Measurements from ENCODE around the gene HTRA3. TPM values are rescaled to one million over a fixed set of nuclear protein-coding genes. Genes with fewer than 3 reads are reported as not detected.

Gene HTRA3
- total RNA-seq, 2 experiments from 2014 or later, result not detected

- ChIA-PET POLR2A (no interaction called here), CTCF (no interaction called here)
- intact Hi-C loops (cut with DNase I, micrococcal nuclease), result no loop called here
- Mint-ChIP-seq H3K4me1 (ENCODE audit: low read depth) (no peaks in the 10 kb centered on the region), H3K27ac (no peak overlapping the region), H3K9me3 (no peaks in the 10 kb centered on the region), H3K27me3 (no peaks in the 10 kb centered on the region), H3K4me3 (no peak overlapping the region), H3K36me3 (ENCODE audit: low read depth) (no peaks in the 10 kb centered on the region)
- Histone ChIP-seq H3K36me3 (ENCODE audit: insufficient read depth, low read length) (no peaks in the 10 kb centered on the region), H3K27ac (ENCODE audit: low read depth in 1 of 2, low read length in 2 of 2) (no peak overlapping the region), H3K4me3 (ENCODE audit: low read length) (no peak overlapping the region), H3K4me1 (ENCODE audit: insufficient read depth, low read length) (no peaks in the 10 kb centered on the region), H3K9me3 (ENCODE audit: control insufficient read depth in 1 of 2, insufficient read depth in 1 of 2, low read length in 2 of 2) (no peaks in the 10 kb centered on the region), H3K27me3 (ENCODE audit: control insufficient read depth in 1 of 2, insufficient read depth in 2 of 2, low read length in 2 of 2) (no peaks in the 10 kb centered on the region)
- DNase-seq (no peak), ATAC-seq (ENCODE audit: poor library complexity) (no peak)
- TF ChIP-seq CTCF (IDR thresholded peaks at IDR 0.05), result no peak
Measured at GRCh38 chr4:8257854-8258253, 11.7 kb upstream of the HTRA3 start.

- no peak for ATAC-seq (ENCODE audit: poor library complexity)
- ChIA-PET CTCF (no interaction called here), POLR2A (no interaction called here)
- H3K36me3 ChIP-seq (ENCODE audit: insufficient read depth, low read length), result no peaks in the 10 kb centered on the region
- no peaks in the 10 kb centered on the region for H3K9me3 ChIP-seq (ENCODE audit: control insufficient read depth in 1 of 2, insufficient read depth in 1 of 2, low read length in 2 of 2)
- no peaks in the 10 kb centered on the region for H3K4me1 ChIP-seq (ENCODE audit: insufficient read depth, low read length)
- H3K4me1 Mint-ChIP-seq (ENCODE audit: low read depth), result no peaks in the 10 kb centered on the region
- H3K36me3 Mint-ChIP-seq (ENCODE audit: low read depth), result no peaks in the 10 kb centered on the region
- intact Hi-C loops (cut with DNase I, micrococcal nuclease), result no loop called here
- DNase-seq, result no peak
- H3K27ac ChIP-seq (ENCODE audit: low read depth in 1 of 2, low read length in 2 of 2), result no peak overlapping the region
- H3K9me3 Mint-ChIP-seq, result no peaks in the 10 kb centered on the region
- no peak for TF ChIP-seq CTCF (IDR thresholded peaks at IDR 0.05)
- no peak overlapping the region for H3K4me3 ChIP-seq (ENCODE audit: low read length)
- H3K27me3 ChIP-seq (ENCODE audit: control insufficient read depth in 1 of 2, insufficient read depth in 2 of 2, low read length in 2 of 2), result no peaks in the 10 kb centered on the region
- no peak overlapping the region for H3K4me3 Mint-ChIP-seq
- H3K27ac Mint-ChIP-seq, result no peak overlapping the region
- no peaks in the 10 kb centered on the region for H3K27me3 Mint-ChIP-seq
Measured at GRCh38 chr4:8258552-8259212, 10.9 kb upstream of the HTRA3 start.

DNA sequence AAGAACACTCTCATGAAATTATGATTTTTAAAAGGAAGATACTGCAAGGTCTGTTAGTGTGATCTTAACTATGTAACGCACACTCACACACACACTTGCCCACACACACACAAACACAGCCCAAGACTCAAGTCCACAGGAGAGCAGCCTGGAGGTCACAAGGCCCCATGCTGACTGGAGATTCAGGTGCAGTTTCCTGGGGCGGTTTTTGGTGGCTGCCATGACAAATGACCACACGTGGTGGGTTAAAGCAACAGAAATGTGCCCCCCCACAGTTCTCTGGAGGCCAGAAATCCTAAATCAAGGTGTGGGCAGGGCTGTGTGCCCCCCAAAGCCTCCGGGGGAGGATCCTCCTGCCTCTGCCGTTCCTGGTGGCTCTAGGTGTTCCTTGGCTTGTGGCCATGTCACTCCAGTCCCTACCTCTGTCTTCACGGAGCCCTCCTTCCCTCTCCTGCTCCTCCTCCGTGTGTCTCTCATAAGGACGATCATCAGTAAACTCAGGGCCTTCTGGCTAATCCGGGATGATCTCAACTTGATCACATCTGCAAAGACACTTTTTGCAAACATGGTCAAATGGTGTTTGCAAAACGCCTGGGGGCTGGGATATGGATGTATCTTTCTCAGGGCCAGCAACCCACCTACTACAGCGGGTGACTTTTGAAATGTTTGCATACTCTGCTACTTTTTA is 9.7 kb upstream of the HTRA3 start:
- Mint-ChIP-seq H3K36me3 (ENCODE audit: low read depth) (no peaks in the 10 kb centered on the region), H3K4me1 (ENCODE audit: low read depth) (no peaks in the 10 kb centered on the region), H3K4me3 (no peak overlapping the region), H3K27me3 (no peaks in the 10 kb centered on the region), H3K9me3 (no peaks in the 10 kb centered on the region), H3K27ac (no peak overlapping the region)
- intact Hi-C loops (cut with DNase I, micrococcal nuclease), result no loop called here
- no peak for TF ChIP-seq CTCF (IDR thresholded peaks at IDR 0.05)
- ATAC-seq (ENCODE audit: poor library complexity), result no peak
- POLR2A ChIA-PET, result no interaction called here
- H3K27ac ChIP-seq (ENCODE audit: low read depth in 1 of 2, low read length in 2 of 2), result no peak overlapping the region
- H3K9me3 ChIP-seq (ENCODE audit: control insufficient read depth in 1 of 2, insufficient read depth in 1 of 2, low read length in 2 of 2), result no peaks in the 10 kb centered on the region
- H3K4me3 ChIP-seq (ENCODE audit: low read length), result no peak overlapping the region
- no peaks in the 10 kb centered on the region for H3K4me1 ChIP-seq (ENCODE audit: insufficient read depth, low read length)
- H3K36me3 ChIP-seq (ENCODE audit: insufficient read depth, low read length), result no peaks in the 10 kb centered on the region
- peaks cover 0 to 2% of the 10 kb centered on the region in 2 experiments for H3K27me3 ChIP-seq (ENCODE audit: control insufficient read depth in 1 of 2, insufficient read depth in 2 of 2, low read length in 2 of 2)
- DNase-seq, result no peak
- CTCF ChIA-PET, result no interaction called here
